Stimulated activated naive CD8-positive, alpha-beta T cell treated with anti-CD3 and anti-CD28 coated beads, Interleukin-15, Interleukin-2, amounts not matched to agents 100 U/mL and 50 U/mL, for 24 hours (primary cell): Measurements from ENCODE around the gene R3HDM1.
"Not testable (repeated sequence)": the region's sequence is repeated elsewhere in the genome, so short reads cannot be mapped to it uniquely, and the experiment has no call there.

ENCODE experiments used
- ATAC-seq: fragments of 150-1000 bp; cut with Tn5 transposase; one replicate; pipeline ENCODE4 v1.10.0; 2021
- DNase-seq: peaks from one replicate; pipeline ENCODE4 v3.0.0; 2021

R3HDM1 gene

DNA sequence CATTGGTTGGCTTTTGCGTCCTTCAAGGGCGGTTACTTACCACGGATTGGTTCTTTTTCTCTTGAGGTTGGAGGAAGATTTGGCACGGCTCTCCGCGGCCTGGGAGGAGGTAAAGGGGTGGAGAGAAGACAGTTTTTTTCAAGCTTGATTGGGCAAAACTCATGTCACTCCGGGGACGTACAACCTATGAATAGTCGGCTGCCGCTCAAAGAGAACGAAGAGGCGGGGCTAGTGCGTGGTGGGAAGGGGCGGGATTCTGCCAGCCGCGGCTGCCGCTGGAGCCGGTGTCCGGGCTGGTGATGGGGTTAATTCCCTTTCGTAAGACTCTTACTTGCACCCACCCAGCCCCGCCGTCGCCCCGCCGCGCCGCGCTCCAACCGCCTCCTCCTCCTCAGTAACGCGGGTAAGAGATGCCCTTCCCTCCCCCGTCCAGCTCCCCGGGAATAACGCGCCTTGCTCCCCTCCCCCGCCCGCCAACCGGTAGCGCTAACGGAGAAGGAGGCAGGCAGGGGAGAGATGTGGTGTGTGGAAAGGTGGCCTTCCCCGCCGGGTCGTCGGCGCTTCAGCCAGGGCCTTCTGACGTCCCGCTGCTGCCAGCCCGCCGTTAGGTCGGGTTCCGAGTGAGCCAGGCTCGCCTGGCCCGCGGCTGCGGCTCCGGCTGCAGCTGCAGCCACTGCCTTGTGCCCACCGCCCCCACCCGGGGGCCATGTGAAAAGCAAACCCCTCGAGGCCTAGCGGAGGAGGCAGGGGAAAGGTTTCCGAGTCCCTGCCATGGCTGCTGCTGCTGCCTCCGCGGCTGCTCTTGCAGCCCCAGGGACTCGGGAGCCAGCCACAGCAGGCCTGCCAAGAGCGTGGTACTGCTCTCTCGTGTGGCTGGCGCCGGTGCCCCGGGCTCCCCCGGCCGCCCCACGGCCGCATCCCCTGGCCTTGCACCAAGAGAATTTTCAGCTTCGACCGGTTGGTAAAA lies at the start of gene R3HDM1:
Gene R3HDM1 (plus strand): TSS at position 254 of the 967 bp plus-strand sequence. CDS start 73,362 bp downstream, outside the sequence.
- ATAC-seq = peak; percentile 91
- peak; percentile 94 for DNase-seq

DNA sequence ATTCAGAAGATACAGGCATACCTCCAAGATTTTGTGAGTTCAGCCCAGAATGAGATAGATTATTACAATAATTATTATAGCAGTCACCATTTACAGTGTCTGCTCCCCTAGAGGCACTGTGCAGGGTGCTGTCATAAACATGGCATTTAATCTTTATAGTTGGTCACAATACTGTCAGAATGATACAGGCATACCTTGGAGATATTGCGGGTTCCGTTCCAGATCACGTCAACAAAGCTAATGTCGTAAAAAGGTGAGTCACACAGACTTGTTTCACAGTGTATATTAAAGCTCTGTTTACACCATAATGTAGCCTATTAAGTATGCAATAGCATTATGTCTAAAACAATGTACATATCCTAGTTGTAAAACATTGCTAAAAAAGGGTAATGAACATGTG lies 45.8 kb upstream of the R3HDM1 start:
- DNase-seq = no peak
- no peak for ATAC-seq

DNA sequence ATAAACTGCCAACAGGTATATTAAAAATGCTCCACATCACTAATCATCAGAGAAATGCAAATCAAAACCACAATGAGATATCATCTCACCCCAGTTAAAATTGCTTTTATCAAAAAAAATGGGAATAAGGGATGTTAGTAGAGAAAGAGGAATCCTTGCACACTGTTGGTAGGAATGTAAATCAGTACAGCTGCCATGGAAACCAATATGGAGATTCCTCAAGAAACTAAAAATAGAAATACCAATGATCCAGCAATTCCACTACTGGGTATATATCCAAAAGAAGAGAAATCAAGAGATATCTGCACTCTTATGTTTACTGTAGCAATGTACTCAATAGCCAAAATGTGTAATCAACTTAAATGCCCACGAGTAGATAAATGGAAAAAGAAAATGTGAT lies 40.9 kb upstream of the R3HDM1 start:
- no peak for DNase-seq

GRCh38 chr2:135494503-135494902 lies 36.8 kb upstream of the R3HDM1 start:
- no peak for DNase-seq

More for the DNA sequence above, 40.9 kb upstream of the R3HDM1 start:
- no peak for ATAC-seq

DNA sequence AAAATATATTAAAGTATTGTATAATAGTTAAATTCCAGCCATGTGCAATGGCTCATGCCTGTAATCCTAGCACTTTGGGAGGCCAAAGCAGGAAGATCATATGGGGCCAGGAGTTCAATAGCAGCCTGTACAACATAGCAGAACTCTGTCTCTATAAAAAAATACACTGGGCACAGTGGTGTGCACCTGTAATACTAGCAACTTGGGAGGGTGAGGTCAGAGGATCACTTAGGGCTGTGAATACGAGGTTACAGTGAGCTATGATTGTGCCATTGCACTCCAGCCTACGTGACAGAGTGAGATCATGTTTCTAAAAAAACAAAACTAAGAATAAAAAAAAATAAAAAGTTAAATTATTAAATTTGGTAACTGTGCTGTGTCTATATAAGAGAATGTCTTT lies 36.4 kb upstream of the R3HDM1 start:
- DNase-seq = no peak
- no peak for ATAC-seq

More at GRCh38 chr2:135494503-135494902, 36.8 kb upstream of the R3HDM1 start:
- ATAC-seq = no peak

DNA sequence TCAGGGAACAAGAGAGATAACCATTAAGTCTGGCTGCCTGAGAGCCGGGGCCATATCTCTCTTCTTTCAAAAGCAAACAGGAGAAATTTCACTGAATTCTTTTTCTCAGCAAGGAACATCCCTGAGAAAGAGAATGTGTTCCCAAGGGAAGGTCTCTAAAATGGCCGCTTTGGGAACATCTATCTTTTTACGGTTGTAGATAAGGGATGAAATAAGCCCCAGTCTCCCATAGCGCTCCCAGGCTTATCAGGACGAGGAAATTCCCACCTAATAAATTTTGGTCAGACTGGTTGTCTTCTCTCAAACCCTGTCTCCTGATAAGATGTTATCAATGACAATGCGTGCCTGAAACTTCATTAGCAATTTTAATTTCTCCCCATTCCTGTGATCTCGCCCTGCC lies 32.7 kb upstream of the R3HDM1 start:
- ATAC-seq, DNase-seq: not testable (repeated sequence)

DNA sequence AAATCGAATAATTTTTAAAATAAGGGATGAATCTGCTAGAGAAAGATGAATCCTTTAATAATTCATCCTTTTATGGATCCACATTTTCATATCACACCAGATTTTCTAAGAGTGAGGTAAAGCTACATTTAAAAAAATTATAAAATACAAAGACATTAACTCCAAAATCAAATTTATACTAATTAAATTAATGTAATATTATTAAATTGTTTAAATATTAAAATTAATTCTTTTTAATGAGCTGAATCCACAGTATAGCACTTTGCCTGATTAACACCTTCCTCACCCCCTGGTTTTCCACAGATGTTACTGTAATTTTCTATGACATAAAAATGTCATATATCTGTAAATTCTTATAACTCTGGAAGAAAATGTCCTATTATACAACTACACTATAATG lies 26.5 kb upstream of the R3HDM1 start:
- ATAC-seq (no peak), DNase-seq (no peak)

DNA sequence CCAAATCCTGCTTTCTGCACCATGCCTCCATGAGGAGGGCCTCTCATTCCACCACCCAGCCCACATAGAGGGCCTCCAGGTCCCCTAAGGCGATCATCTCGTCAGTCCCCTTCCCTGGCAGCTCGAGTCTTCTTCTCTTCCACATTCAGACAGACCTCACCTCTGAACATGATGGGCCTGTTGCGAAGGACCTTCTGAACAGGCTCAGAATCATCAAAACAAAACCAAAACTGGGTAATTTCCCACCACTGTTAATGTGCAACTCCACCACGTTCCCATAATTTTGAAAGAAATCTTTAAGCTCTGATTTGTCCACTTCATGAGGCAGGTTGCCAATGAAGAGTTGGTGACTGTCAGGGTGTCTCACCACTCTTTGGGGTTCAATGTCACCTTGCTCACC lies 20.7 kb upstream of the R3HDM1 start:
- DNase-seq = no peak
- no peak for ATAC-seq

- DNase-seq = no peak
- no peak for ATAC-seq
Measured at GRCh38 chr2:135512099-135512498, 19.2 kb upstream of the R3HDM1 start.

DNA sequence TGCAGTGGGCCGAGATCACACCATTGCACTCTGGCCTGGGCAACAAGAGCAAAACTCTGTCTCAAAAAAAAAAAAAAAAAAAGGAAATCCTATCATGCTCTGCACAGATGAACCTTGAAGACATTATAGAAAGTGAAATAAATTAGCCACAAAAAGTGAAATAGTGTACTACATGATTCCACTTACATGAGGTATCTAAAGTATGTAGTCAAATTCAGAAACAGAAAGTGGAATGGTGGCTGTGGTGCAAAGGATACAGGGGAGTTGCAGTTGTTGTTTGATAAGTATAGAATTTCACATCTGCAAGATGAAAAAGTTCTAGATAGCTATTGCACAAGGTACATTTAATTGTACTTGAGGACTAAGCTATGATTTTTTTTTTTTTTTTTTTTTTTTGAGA lies 5.5 kb upstream of the R3HDM1 start:
- DNase-seq (no peak), ATAC-seq (no peak)

GRCh38 chr2:135528006-135528405 lies 3.3 kb upstream of the R3HDM1 start:
- no peak for ATAC-seq
- no peak for DNase-seq

- DNase-seq (peak; percentile 89), ATAC-seq (peak; percentile 76)
Measured at GRCh38 chr2:135530313-135531230, 712 bp upstream of the R3HDM1 start, which contains the start of gene ZRANB3. ZRANB3 (minus strand) TSS chr2:135531218.

GRCh38 chr2:135532581-135532980 lies 1.3 kb downstream of the R3HDM1 start:
- no peak for ATAC-seq

GRCh38 chr2:135533545-135533944 lies 2.3 kb downstream of the R3HDM1 start:
- not testable (repeated sequence) for ATAC-seq, DNase-seq

More at GRCh38 chr2:135532581-135532980, 1.3 kb downstream of the R3HDM1 start:
- no peak for DNase-seq

GRCh38 chr2:135546436-135546835 lies 15.2 kb downstream of the R3HDM1 start:
- DNase-seq (no peak), ATAC-seq (peak; percentile 49)

DNA sequence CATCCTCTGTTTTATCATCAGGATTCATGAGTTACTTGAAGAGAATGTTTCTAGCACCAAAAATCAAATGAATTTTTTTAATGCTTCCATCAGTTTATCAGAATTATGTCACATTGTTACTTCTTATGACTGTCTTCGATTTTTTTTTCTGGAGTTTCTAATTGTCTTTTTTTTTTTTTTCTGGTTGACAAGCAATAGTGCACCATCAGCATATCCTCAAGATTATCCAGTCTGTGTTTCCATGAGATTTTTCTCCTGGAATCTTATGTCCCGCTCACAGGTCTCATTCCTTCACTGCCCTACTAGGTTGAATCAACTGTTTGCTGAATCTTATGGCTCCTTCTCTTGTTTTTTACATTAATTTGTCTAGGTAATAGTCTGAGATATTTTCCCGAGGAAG lies 16.0 kb downstream of the R3HDM1 start:
- ATAC-seq (no peak), DNase-seq (no peak)

- DNase-seq (no peak), ATAC-seq (no peak)
Measured at GRCh38 chr2:135551356-135551755, 20.1 kb downstream of the R3HDM1 start.

GRCh38 chr2:135552887-135553286 lies 21.6 kb downstream of the R3HDM1 start:
- ATAC-seq (no peak), DNase-seq (no peak)

DNA sequence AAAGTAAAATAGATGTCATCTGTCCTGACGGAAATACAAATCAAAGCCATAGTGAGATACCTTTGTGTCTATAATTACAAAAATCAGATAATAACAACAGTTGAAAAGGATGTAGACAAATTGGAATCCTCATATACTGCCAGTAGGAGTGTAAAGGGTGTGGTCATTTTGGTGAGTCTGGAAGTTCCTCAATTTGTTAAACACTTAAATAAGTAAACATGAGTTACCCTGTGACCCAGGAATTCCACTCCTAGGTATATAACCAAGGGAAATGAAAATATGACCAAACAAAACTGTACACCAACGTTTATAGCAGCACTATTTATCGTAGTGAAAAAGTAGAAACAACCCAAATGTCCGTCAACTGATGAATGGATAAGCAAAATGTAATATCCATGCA lies 24.0 kb downstream of the R3HDM1 start:
- ATAC-seq (no peak), DNase-seq (no peak)

DNA sequence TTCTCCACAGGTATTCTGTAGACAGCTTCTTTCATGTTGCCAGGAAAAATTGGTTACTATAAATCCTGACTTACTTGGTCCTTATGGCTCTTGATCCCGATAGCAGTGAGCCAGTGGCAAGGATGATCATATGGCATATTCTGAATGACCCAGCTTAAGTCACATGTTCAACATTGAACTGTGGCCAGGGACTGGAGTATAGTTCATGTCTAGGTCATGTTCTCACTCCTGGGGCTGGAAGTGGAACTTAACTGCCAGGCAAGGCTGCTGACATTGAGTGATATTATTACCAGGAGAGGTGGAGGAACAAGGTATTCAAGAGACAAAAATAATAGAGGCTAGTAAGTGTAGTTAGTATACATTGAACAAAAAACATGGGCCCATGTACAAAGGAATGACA lies 26.2 kb downstream of the R3HDM1 start:
- no peak for DNase-seq
- no peak for ATAC-seq

DNA sequence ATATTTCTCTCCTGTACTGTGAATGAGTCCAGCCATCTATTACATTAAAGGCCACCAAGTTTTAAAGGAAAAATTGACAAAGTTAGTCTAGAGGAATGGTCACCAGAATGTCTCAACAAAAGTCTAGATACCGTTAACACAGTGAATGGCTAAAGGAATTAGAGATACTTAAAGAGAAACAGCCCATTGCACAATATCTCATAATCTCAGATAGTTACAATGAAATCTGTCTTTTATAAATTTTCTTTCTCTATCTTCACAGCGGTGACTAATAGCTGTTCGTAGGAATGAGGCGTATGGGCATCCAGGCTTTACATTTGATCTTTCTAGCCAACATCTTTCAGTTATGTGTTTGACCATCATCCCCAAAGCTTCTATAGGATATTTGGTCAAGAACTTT lies 30.6 kb downstream of the R3HDM1 start:
- ATAC-seq (no peak), DNase-seq (no peak)

GRCh38 chr2:135563793-135564192 lies 32.5 kb downstream of the R3HDM1 start:
- DNase-seq = peak; percentile 6
- peak; percentile 86 for ATAC-seq

DNA sequence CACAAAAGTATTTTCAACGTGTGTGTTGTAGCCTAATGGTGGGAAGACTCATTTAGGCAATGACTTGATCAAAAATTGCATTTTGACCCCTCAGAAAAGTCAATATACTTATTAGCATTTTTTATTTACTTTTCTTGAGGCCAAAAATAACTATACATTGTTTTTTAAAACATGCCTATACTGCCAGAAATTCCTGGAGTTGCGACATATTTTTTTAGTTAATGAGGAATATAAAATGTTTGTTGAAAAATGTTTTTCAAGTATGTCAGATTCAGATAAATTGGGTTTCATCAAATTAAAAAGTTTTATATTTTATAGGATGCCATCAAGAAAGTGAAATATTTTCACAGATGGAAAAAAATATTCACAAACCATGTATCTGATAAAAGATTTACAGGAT lies 39.6 kb downstream of the R3HDM1 start:
- DNase-seq (no peak), ATAC-seq (no peak)
